Transverse colon (tissue), 4 donors: ENCODE measurements around the gene RFTN1.

ENCODE experiments used
- CTCF ChIP-seq, 5 experiments: fragments of 200-600 bp in 3 of 5; fragments of 450-650 bp in 2 of 5; sonication (generic) in 3 of 5; IDR thresholded peaks; 1 replicate in 2 of 5; 2 replicates in 3 of 5; pipeline ENCODE4 v1.5.1; 2016 to 2017; ENCODE audit warnings: antibody characterized with exemption in 5 of 5, inconsistent platforms in 3 of 5, mild to moderate bottlenecking in 2 of 5, moderate library complexity in 1 of 5
- EP300 ChIP-seq: sonication (generic); formaldehyde crosslinking; IDR thresholded peaks from one replicate; pipeline ENCODE4 v1.6.1; 2017; ENCODE audit warnings: antibody characterized with exemption, low read depth
- POLR2A ChIP-seq: fragments of 450-650 bp; IDR thresholded peaks from one replicate; pipeline ENCODE4 v1.6.1; 2016; ENCODE audit warnings: antibody characterized with exemption, mild to moderate bottlenecking, moderate library complexity
- POLR2AphosphoS5 ChIP-seq, 3 donors: sonication (generic); formaldehyde crosslinking; IDR thresholded peaks; one replicate each; pipeline ENCODE4 v1.6.1; 2016; ENCODE audit warnings: antibody characterized with exemption in 3 of 3

DNA sequence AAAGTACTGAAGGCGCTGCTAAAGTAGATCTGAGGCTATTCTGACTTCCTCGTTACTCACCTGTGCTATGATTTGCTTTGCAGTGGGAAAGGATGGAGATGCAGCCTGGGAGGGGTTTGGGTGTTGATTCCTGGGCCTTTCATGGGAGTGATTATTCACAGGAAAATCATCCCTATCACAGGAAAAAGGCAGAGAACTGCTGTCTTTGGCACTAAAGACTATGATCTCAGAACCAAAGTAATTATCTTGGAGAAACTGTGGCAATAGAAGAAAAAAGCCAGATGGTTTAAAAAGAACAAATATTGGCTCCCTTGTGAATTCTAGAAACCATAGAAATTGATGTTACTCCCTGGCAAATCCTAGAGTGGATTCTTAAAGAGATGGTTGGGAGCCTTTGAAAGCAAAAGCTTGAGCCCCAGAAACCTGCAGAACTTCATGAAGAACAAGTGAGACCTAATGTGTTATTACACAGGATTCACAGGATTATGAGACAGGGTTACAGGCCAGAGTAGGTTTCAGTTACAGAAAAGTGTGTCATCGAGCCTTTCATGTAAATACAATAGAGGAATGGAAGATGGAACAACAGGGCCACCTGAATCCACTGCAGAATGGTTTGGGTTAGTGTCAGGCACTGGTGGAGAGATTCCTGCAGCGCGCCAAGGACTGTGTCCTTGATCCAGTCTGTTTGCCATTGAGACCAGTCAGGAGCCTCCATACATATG lies 162.7 kb downstream of the RFTN1 start:
- no peak for TF ChIP-seq CTCF (IDR thresholded peaks at IDR 0.05)
- no peak for TF ChIP-seq POLR2AphosphoS5 (IDR thresholded peaks at IDR 0.05)
- TF ChIP-seq POLR2A: no peak
- no peak for TF ChIP-seq EP300
